Liver (tissue), 3 donors: ENCODE data around the gene MED8.

ENCODE experiments used
- EGR1 ChIP-seq, 2 donors: IDR thresholded peaks; 2 replicates each; pipeline ENCODE4 v1.6.1; 2016 to 2018; ENCODE audit warnings: antibody characterized with exemption in 2 of 2, low read depth in 2 of 2
- GABPA ChIP-seq, 2 donors: IDR thresholded peaks in 1 of 2; conservative IDR thresholded peaks in 1 of 2; 2 replicates each; pipeline ENCODE4 v1.6.1; 2016; ENCODE audit warnings: antibody characterized with exemption in 2 of 2, mild to moderate bottlenecking in 1 of 2, moderate library complexity in 1 of 2
- HNF4A ChIP-seq, 2 donors: conservative IDR thresholded peaks; 2 replicates each; pipeline ENCODE4 v1.6.1; 2016; ENCODE audit warnings: antibody characterized with exemption in 2 of 2, mild to moderate bottlenecking in 2 of 2
- RAD21 ChIP-seq, 2 donors: IDR thresholded peaks; 2 replicates each; pipeline ENCODE4 v1.6.1; 2016; ENCODE audit warnings: antibody characterized with exemption in 2 of 2, mild to moderate bottlenecking in 2 of 2
- SP1 ChIP-seq: IDR thresholded peaks from 2 replicates; pipeline ENCODE4 v1.6.1; 2018; ENCODE audit warnings: antibody characterized with exemption, mild to moderate bottlenecking
- TF ChIP-seq, protein P1 (sequence below): fragments of 150-350 bp; IDR thresholded peaks from 2 replicates; pipeline ENCODE4 v1.5.1; 2017; ENCODE audit warnings: improper control_type of control experiment, low read depth, low read length; ENCODE audit not compliant: missing input control
- TF ChIP-seq, protein P2 (sequence below): IDR thresholded peaks from 2 replicates; pipeline ENCODE4 v1.6.1; 2016; ENCODE audit warnings: antibody characterized with exemption
- TF ChIP-seq, protein P3 (sequence below): IDR thresholded peaks from 2 replicates; pipeline ENCODE4 v1.6.1; 2016; ENCODE audit warnings: antibody characterized with exemption
- TF ChIP-seq, protein P4 (sequence below): IDR thresholded peaks from 2 replicates; pipeline ENCODE4 v1.6.1; 2016; ENCODE audit warnings: antibody characterized with exemption
- TF ChIP-seq, protein P5 (sequence below): IDR thresholded peaks from 2 replicates; pipeline ENCODE4 v1.6.1; 2016; ENCODE audit warnings: antibody characterized with exemption, mild to moderate bottlenecking
- donor health status: healthy.
- donor health status: healthy.

DNA sequence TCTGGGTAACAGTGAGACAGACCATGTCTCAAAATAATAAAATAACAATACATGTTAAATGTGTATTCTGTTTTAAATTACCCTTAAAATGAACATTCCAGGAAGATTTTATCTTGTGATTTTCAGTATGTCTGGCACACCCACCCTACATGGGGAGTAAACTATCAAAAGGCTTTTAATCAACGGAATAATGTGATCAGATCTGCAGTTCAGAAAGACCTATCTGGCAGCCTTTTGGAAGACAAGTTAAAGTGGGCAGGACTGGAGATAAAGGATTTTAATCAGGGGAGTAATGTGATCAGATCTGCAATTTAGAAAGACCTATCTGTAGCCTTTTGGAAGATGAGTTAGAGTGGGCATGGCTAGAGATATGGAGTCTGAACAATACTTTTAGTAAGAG lies 10.1 kb downstream of the MED8 start:
- TF ChIP-seq, protein P1, sequence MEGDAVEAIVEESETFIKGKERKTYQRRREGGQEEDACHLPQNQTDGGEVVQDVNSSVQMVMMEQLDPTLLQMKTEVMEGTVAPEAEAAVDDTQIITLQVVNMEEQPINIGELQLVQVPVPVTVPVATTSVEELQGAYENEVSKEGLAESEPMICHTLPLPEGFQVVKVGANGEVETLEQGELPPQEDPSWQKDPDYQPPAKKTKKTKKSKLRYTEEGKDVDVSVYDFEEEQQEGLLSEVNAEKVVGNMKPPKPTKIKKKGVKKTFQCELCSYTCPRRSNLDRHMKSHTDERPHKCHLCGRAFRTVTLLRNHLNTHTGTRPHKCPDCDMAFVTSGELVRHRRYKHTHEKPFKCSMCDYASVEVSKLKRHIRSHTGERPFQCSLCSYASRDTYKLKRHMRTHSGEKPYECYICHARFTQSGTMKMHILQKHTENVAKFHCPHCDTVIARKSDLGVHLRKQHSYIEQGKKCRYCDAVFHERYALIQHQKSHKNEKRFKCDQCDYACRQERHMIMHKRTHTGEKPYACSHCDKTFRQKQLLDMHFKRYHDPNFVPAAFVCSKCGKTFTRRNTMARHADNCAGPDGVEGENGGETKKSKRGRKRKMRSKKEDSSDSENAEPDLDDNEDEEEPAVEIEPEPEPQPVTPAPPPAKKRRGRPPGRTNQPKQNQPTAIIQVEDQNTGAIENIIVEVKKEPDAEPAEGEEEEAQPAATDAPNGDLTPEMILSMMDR: no peak
- TF ChIP-seq, protein P2, sequence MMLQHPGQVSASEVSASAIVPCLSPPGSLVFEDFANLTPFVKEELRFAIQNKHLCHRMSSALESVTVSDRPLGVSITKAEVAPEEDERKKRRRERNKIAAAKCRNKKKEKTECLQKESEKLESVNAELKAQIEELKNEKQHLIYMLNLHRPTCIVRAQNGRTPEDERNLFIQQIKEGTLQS: no peak
- TF ChIP-seq RAD21 (IDR thresholded peaks at IDR 0.05): no peak
- TF ChIP-seq, protein P3, sequence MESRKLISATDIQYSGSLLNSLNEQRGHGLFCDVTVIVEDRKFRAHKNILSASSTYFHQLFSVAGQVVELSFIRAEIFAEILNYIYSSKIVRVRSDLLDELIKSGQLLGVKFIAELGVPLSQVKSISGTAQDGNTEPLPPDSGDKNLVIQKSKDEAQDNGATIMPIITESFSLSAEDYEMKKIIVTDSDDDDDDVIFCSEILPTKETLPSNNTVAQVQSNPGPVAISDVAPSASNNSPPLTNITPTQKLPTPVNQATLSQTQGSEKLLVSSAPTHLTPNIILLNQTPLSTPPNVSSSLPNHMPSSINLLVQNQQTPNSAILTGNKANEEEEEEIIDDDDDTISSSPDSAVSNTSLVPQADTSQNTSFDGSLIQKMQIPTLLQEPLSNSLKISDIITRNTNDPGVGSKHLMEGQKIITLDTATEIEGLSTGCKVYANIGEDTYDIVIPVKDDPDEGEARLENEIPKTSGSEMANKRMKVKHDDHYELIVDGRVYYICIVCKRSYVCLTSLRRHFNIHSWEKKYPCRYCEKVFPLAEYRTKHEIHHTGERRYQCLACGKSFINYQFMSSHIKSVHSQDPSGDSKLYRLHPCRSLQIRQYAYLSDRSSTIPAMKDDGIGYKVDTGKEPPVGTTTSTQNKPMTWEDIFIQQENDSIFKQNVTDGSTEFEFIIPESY: no peak
- no peak for TF ChIP-seq HNF4A (conservative IDR thresholded peaks at IDR 0.05)
- no peak for TF ChIP-seq SP1
- TF ChIP-seq GABPA (IDR thresholded peaks at IDR 0.05 in 1 of 2, conservative IDR thresholded peaks at IDR 0.05 in 1 of 2): no peak
- TF ChIP-seq, protein P4, sequence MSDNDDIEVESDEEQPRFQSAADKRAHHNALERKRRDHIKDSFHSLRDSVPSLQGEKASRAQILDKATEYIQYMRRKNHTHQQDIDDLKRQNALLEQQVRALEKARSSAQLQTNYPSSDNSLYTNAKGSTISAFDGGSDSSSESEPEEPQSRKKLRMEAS: no peak
- TF ChIP-seq EGR1 (IDR thresholded peaks at IDR 0.05; ENCODE audit: low read depth in 2 of 2): no peak
- TF ChIP-seq, protein P5, sequence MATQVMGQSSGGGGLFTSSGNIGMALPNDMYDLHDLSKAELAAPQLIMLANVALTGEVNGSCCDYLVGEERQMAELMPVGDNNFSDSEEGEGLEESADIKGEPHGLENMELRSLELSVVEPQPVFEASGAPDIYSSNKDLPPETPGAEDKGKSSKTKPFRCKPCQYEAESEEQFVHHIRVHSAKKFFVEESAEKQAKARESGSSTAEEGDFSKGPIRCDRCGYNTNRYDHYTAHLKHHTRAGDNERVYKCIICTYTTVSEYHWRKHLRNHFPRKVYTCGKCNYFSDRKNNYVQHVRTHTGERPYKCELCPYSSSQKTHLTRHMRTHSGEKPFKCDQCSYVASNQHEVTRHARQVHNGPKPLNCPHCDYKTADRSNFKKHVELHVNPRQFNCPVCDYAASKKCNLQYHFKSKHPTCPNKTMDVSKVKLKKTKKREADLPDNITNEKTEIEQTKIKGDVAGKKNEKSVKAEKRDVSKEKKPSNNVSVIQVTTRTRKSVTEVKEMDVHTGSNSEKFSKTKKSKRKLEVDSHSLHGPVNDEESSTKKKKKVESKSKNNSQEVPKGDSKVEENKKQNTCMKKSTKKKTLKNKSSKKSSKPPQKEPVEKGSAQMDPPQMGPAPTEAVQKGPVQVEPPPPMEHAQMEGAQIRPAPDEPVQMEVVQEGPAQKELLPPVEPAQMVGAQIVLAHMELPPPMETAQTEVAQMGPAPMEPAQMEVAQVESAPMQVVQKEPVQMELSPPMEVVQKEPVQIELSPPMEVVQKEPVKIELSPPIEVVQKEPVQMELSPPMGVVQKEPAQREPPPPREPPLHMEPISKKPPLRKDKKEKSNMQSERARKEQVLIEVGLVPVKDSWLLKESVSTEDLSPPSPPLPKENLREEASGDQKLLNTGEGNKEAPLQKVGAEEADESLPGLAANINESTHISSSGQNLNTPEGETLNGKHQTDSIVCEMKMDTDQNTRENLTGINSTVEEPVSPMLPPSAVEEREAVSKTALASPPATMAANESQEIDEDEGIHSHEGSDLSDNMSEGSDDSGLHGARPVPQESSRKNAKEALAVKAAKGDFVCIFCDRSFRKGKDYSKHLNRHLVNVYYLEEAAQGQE: no peak
